ENCODE results near the gene BBS12.

Gene BBS12

GRCh38 chr4:122732329-122733026 is at the start of gene BBS12:
Gene BBS12, plus strand, starts transcription at chr4:122732704. Its CDS starts 9,189 bp downstream, at chr4:122741893.
- peak; percentile 100 for DNase-seq

- DNase-seq = no peak
These were observed 45.8 kb upstream of the BBS12 start for GRCh38 chr4:122686691-122687090.

GRCh38 chr4:122687531-122688061 is 44.9 kb upstream of the BBS12 start:
- no peak for DNase-seq

- DNase-seq = no peak
These were observed 43.9 kb upstream of the BBS12 start for GRCh38 chr4:122688529-122689140.

GRCh38 chr4:122689972-122690371 is 42.5 kb upstream of the BBS12 start:
- no peak for DNase-seq

- DNase-seq = no peak
These were observed 40.5 kb upstream of the BBS12 start for GRCh38 chr4:122691988-122692387.

- peak; percentile 43 for DNase-seq
These were observed 39.6 kb upstream of the BBS12 start for GRCh38 chr4:122692641-122693520.

GRCh38 chr4:122695226-122695625 is 37.3 kb upstream of the BBS12 start:
- no peak for DNase-seq

- peak; percentile 32 for DNase-seq
These were observed 32.3 kb upstream of the BBS12 start for GRCh38 chr4:122700178-122700725.

GRCh38 chr4:122701061-122701460 is 31.4 kb upstream of the BBS12 start:
- peak; percentile 18 for DNase-seq

- DNase-seq = no peak
These were observed 30.5 kb upstream of the BBS12 start for GRCh38 chr4:122701965-122702364.

- DNase-seq = no peak
These were observed 29.6 kb upstream of the BBS12 start for GRCh38 chr4:122702939-122703338.

- DNase-seq = peak; percentile 25
These were observed 28.6 kb upstream of the BBS12 start for GRCh38 chr4:122703868-122704267.

GRCh38 chr4:122705009-122705408 is 27.5 kb upstream of the BBS12 start:
- no peak for DNase-seq

- DNase-seq = no peak
These were observed 26.9 kb upstream of the BBS12 start for GRCh38 chr4:122705547-122706117.

- DNase-seq = no peak
These were observed 26.0 kb upstream of the BBS12 start for GRCh38 chr4:122706511-122706910.

- no peak for DNase-seq
These were observed 25.0 kb upstream of the BBS12 start for GRCh38 chr4:122707497-122707896.

GRCh38 chr4:122709236-122709635 is 23.3 kb upstream of the BBS12 start:
- no peak for DNase-seq

- DNase-seq = peak; percentile 52
These were observed 21.8 kb upstream of the BBS12 start for GRCh38 chr4:122710434-122711308.

GRCh38 chr4:122711919-122712318 is 20.6 kb upstream of the BBS12 start:
- DNase-seq = no peak

- peak; percentile 39 for DNase-seq
These were observed 19.7 kb upstream of the BBS12 start for GRCh38 chr4:122712782-122713181.

GRCh38 chr4:122715221-122715620 is 17.3 kb upstream of the BBS12 start:
- no peak for DNase-seq

All from fibroblast of skin of right quadriceps (primary cell).